CD4-positive, alpha-beta T cell treated with Interleukin-6 at 100 ng/mL for 8 hours (primary cell): Measurements from ENCODE around the gene FOXC1.
A peak's percentile ranks its signal among the peaks of the same experiment; 100 is the strongest.

Source experiments
- DNase-seq: peaks from one replicate; pipeline ENCODE4 v3.0.0-alpha.2; 2020; ENCODE audit warnings: mixed read lengths, low spot score

Gene FOXC1

GRCh38 chr6:1584996-1585668, 24.6 kb upstream of the FOXC1 start:
- no peak for DNase-seq

- DNase-seq = no peak
Observed at GRCh38 chr6:1585669-1586049, 24.1 kb upstream of the FOXC1 start.

DNA sequence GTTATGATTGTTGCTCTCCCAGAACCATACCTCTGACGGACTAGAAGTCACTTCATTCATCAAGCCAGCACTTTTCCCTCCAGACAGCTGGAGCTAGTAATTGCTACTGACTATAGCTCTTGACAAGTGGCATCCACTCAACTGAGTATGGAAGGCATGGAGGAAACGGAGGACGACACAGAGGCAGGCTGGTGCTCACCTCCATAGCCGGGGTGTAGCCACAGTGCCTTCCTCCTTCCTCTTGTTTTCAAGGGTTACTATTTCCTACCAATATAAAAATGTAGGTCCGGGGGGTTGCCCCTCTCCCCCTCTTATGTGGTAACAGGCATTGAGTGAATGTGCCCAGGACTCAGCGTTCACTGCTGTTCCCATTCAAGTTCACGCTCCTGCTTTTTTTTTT, 23.5 kb upstream of the FOXC1 start:
- no peak for DNase-seq

DNA sequence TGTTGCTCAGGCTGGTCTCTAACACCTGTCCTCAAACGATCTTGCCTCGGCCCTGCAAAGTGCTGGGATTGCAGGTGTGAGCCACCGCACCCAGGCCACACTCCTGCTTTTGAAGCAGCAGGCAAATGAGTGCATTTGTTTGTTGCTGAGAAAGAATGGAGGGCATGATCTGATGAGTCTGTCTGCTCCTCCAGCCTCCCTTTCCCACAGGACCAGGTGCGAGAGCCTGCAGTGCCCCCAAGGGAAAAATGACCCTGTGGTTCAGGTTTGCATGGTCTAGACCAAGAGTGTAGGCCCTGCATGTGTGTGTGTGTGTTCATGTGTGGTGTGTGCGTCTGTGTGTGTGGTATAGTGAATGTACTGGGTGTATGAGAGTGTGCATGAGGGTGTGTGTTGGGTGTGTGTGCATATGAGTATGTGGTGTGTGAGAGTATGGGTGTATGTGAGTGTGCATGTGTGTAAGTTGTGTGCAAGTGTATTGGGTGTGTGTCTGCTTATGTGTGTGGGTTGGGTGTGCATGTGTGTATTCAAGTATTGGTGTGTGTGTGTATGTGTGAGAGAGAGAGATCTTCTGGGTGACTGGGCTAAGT, 22.8 kb upstream of the FOXC1 start:
- no peak for DNase-seq

DNA sequence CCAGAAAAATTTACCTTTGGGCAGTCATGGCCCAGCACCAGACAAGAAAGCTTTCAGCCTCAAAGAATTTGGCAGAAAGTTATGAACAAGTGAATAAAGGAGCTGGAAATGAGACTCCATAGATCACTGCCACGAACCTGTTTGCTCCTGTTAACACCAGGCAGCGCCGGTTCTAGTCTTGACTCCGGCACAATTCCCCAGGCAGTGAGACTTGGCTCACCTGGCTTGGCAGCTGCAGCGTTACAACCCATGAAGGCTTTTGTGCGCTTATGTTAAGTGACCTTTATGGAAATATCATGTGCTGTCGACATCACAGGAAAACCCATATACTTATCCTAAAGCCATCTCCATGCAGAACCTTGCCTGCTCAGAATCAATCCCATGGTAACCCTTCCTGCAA, 22.2 kb upstream of the FOXC1 start:
- DNase-seq = no peak

DNA sequence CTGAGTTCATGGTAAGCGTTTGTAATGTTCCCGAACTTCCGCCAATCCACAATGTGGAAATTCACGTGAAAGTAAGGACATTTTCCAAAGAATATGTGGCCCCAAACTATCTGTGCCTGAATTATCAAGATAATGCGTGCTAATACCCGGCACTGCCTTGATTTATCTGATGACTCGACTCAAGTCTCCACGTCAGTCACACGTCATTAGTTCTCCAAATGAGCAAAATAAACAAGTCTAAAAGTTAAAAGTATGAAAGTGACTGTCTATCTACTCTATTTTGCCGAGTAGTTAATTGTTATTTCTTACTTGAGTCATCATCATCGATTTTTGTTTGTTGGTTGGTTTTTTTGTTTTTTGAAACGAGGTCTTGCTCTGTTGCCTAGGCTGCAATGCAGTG, 21.7 kb upstream of the FOXC1 start:
- DNase-seq = no peak

DNA sequence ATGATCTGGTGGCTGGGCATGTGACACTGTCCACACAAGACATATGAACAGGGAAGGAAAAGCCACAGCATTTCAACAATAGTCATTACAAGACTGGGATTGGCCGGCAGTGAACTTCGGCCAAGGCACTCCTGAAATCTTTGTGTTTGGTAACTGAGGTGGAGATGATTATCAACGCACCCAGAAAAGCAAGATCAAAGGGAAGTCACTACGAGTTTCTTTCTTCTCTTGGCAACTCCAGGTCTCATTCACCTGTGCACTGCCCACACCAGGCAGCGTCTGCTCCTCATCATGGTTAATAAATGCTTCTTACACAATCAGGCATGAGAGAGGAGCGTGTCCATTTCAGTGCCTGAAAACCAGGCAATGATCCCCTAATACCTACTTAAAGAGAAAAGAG, 20.5 kb upstream of the FOXC1 start:
- DNase-seq = no peak

GRCh38 chr6:1590580-1590979, 19.1 kb upstream of the FOXC1 start:
- DNase-seq = no peak

GRCh38 chr6:1591243-1591642, 18.5 kb upstream of the FOXC1 start:
- no peak for DNase-seq

DNA sequence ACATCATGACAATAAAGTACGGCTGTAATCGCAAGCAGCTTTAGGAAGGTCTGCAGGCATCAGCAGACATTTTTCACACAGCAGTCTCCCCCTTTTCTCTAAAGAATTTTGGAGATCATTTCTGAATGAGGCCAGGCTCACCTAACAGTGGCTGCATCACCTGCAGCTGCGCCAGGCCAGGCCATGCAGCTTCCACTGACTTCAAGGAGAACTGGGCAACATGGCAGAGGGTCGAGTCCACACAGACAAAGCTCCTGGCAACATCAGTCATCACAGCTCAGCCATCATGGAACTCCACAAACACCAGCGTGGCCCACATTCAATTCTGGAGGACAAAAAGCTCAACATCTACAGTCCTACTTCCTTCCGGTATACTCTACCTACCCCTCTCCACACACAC, 17.8 kb upstream of the FOXC1 start:
- DNase-seq = no peak

GRCh38 chr6:1592852-1593251, 16.9 kb upstream of the FOXC1 start:
- no peak for DNase-seq

- DNase-seq = no peak
Observed at GRCh38 chr6:1593286-1593957, 16.3 kb upstream of the FOXC1 start.

DNA sequence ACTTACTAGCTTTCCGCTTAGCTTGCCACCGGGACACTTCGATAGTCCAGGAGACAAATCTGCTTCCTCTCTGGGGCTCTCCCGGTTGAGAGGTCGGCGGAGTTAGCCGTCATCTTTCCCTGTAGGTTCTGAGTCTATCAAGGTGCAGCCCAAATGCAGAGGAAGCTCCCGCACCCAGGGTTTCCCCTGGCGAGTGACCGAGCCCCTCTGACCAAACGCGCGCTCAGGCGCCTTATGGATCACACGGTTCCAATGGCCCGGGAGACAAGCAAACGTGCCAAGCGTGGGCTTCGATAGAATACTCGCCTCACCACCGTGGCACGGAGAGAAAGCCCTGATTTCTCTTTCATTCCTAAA, 15.8 kb upstream of the FOXC1 start:
- no peak for DNase-seq

DNA sequence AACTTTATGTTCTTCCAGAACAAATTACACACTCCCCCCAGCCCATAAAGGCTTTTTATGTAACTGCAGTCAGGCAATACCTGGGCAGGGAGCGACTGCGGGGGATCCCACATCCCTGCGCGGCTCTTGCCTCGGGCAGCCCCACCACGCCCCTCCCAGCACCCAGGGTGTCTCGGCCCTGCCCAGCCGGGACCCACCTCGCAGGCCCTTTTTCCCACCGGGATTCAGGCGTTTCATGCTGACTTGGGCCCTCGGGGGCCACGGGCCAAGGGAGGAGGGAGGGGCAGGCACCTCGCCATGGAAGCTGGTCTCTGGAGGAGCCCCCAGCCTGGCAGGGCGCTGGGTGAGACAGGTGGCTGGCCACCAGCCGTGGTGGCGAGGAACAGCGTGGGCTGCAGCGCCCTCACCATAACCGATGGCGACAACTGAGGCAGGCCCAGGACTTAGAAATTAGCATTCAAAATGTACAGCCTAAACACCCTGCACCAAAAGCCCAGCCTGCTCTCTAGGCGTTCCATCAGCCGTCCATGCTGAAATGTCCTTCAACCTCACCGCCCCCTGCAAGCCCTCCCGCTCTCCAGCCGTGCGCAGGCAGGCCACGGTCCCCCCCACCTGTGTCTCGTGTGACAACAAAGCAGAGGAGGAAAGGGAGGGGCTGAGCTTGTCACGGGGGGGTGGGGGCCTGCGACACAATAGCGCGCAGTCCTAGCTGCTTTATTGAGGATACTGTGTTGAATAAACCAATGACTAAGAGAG, 15.1 kb upstream of the FOXC1 start:
- DNase-seq = no peak

DNA sequence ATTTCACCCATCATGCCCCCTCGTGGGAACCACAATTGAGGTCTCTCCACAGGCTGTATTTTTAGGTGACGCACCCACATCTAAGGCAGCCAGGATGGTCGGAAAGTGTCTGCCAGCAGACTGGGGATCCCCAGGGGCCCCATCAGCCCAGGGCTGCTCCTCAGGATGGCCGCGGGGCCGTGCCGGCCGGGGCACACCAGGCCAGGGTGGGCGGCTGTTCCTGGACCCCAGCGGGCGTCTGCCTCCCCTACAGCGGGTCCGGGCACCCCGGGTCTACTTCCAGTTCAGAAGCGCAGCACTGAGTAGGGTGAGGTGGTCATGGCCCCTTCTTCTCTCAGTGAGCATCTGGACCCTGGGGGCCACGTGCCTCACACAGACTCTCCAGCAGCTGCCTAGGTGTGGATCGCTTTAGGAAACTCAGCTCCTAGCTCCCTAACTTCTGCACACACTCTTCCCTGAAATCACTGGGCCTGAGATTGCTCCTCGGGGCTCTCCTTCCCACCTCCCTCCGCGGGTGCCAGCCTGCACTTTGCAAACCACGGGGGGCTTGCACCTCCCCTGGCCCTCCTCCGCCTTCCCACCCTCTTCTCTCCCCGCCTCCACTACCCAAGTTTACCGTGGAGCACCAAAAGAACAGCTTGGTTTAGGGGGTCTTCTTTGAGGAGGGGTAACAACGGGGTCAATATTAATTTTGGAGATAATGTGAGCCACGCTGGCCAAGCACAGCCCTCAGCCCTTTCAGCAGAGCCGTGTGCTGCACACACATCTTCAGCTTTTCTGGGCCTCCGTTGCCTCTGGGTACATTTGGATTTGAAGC, 14.2 kb upstream of the FOXC1 start:
- DNase-seq = no peak

- peak; percentile 67 for DNase-seq
Observed at GRCh38 chr6:1596088-1596852, 13.4 kb upstream of the FOXC1 start.

- DNase-seq = no peak
Observed at GRCh38 chr6:1597121-1597744, 12.5 kb upstream of the FOXC1 start.

GRCh38 chr6:1597924-1598323, 11.8 kb upstream of the FOXC1 start:
- DNase-seq = no peak

DNA sequence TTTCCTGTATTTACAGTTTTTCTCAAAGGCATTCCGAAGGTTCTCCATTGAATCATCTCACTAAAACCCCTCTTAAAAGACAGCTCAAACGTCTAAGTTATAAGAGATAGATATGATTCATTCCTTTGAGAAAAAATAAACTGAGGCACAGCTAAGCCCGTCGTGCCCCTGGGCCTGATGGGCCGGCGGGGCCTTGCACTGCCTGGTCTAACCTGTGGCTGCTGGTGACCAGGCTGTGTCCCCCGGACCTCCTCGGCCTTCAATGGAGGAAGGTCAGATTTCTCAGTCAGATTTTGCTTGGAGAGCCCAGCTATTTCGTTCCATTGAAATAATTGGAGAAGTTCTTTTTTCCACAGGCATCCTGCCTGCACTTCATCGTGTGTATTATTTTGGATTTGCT, 11.3 kb upstream of the FOXC1 start:
- no peak for DNase-seq

- no peak for DNase-seq
Observed at GRCh38 chr6:1598886-1599285, 10.8 kb upstream of the FOXC1 start.

DNA sequence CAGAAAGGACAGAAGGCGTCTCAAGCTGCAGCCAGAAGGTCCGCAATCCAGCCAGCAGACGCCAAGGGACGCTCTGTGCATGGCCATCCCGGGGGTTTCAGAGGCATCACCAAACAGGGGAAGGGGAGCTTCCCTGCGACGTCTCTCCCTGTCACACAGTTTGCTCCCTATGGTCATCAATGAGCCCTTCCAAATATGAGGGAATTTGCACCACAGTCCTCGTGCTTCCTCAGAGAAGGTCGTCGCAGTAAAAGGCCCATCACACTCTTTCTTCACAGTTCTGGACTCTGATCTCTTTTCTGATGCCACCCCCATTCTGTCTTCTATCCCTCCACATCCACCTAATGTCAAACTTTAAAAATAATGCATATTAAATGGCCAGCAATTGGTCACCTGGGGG, 10.2 kb upstream of the FOXC1 start:
- no peak for DNase-seq
